ENCODE results near the gene TTBK2.

DNA sequence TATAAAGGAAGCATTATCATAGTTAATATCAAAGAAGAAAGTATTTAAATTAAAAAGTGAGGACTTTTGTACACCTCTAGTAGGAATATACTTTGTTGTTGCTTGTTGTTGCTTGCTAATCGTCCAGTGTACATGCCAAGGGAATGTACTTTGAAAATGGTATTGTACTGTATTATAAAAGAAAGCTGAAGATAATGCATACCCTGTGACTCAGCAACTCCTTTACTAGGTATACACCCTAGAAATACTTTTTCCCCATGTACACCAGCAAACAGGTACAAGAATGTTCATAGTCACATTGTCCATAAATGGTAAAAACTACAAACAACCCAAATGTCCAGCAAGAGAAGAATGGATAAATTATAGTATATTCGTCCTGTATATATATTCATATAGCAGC lies 12.0 kb downstream of the TTBK2 start:
- TF ChIP-seq, protein P1, sequence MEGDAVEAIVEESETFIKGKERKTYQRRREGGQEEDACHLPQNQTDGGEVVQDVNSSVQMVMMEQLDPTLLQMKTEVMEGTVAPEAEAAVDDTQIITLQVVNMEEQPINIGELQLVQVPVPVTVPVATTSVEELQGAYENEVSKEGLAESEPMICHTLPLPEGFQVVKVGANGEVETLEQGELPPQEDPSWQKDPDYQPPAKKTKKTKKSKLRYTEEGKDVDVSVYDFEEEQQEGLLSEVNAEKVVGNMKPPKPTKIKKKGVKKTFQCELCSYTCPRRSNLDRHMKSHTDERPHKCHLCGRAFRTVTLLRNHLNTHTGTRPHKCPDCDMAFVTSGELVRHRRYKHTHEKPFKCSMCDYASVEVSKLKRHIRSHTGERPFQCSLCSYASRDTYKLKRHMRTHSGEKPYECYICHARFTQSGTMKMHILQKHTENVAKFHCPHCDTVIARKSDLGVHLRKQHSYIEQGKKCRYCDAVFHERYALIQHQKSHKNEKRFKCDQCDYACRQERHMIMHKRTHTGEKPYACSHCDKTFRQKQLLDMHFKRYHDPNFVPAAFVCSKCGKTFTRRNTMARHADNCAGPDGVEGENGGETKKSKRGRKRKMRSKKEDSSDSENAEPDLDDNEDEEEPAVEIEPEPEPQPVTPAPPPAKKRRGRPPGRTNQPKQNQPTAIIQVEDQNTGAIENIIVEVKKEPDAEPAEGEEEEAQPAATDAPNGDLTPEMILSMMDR (IDR thresholded peaks at IDR 0.05), result no peak
- TF ChIP-seq EP300 (IDR thresholded peaks at IDR 0.05) (no peak), POLR2A (IDR thresholded peaks at IDR 0.05) (no peak)
